C4-2B (cell line): ENCODE measurements around the gene DNAJC30.

Experiments used
- CTCF ChIP-seq: fragments of 450-650 bp; conservative IDR thresholded peaks from 2 replicates; pipeline ENCODE4 v1.5.1; 2017; ENCODE audit warnings: mild to moderate bottlenecking
- ZFX ChIP-seq: fragments of 450-650 bp; IDR thresholded peaks from 2 replicates; pipeline ENCODE4 v1.6.1; 2017

GRCh38 chr7:73650524-73650923 is 32.7 kb downstream of the DNAJC30 start:
- no peak for TF ChIP-seq CTCF
- TF ChIP-seq ZFX: no peak
